HEK293 (cell line): ENCODE measurements around the gene PBXIP1.

Experiments used
- FEZF1 ChIP-seq: fragments of 450-650 bp; formaldehyde crosslinking; IDR thresholded peaks from 2 replicates; pipeline ENCODE4 v1.5.1; 2016; ENCODE audit warnings: missing biosample characterization, missing genetic modification characterization
- GLIS1 ChIP-seq: fragments of 450-650 bp; formaldehyde crosslinking; IDR thresholded peaks from 2 replicates; pipeline ENCODE4 v1.5.1; 2016; ENCODE audit warnings: missing biosample characterization, missing genetic modification characterization
- KLF9 ChIP-seq: fragments of 450-650 bp; formaldehyde crosslinking; IDR thresholded peaks from 2 replicates; pipeline ENCODE4 v1.5.1; 2016; ENCODE audit warnings: missing biosample characterization, missing genetic modification characterization, low read depth
- PRDM10 ChIP-seq: fragments of 450-650 bp; formaldehyde crosslinking; IDR thresholded peaks from 2 replicates; pipeline ENCODE4 v1.5.1; 2016; ENCODE audit warnings: missing biosample characterization, missing genetic modification characterization
- RBAK ChIP-seq: fragments of 450-650 bp; formaldehyde crosslinking; IDR thresholded peaks from 2 replicates; pipeline ENCODE4 v1.5.1; 2016; ENCODE audit warnings: missing biosample characterization, missing genetic modification characterization
- WT1 ChIP-seq: fragments of 450-650 bp; formaldehyde crosslinking; IDR thresholded peaks from 2 replicates; pipeline ENCODE4 v1.5.1; 2016; ENCODE audit warnings: missing biosample characterization, missing genetic modification characterization
- ZBTB10 ChIP-seq: fragments of 450-650 bp; formaldehyde crosslinking; IDR thresholded peaks from 2 replicates; pipeline ENCODE4 v1.5.1; 2016; ENCODE audit warnings: missing biosample characterization, missing genetic modification characterization
- ZBTB11 ChIP-seq: fragments of 450-650 bp; formaldehyde crosslinking; conservative IDR thresholded peaks from 2 replicates; pipeline ENCODE4 v1.5.1; 2016; ENCODE audit warnings: low read depth, missing biosample characterization, missing genetic modification characterization
- ZBTB20 ChIP-seq: fragments of 450-650 bp; formaldehyde crosslinking; IDR thresholded peaks from 2 replicates; pipeline ENCODE4 v1.5.1; 2016; ENCODE audit warnings: missing biosample characterization, missing genetic modification characterization
- ZBTB44 ChIP-seq: fragments of 450-650 bp; IDR thresholded peaks from 2 replicates; pipeline ENCODE4 v1.5.1; 2018; ENCODE audit warnings: missing biosample characterization, mild to moderate bottlenecking, missing genetic modification characterization
- ZBTB48 ChIP-seq: fragments of 450-650 bp; formaldehyde crosslinking; IDR thresholded peaks from 2 replicates; pipeline ENCODE4 v1.5.1; 2016; ENCODE audit warnings: missing biosample characterization, missing genetic modification characterization
- ZNF138 ChIP-seq: fragments of 450-650 bp; formaldehyde crosslinking; IDR thresholded peaks from 2 replicates; pipeline ENCODE4 v1.5.1; 2016; ENCODE audit warnings: missing biosample characterization, missing genetic modification characterization, borderline replicate concordance
- ZNF175 ChIP-seq: fragments of 450-650 bp; formaldehyde crosslinking; IDR thresholded peaks from 2 replicates; pipeline ENCODE4 v1.5.1; 2016; ENCODE audit warnings: missing biosample characterization, missing genetic modification characterization
- ZNF184 ChIP-seq: fragments of 450-650 bp; IDR thresholded peaks from 2 replicates; pipeline ENCODE4 v1.5.1; 2018; ENCODE audit warnings: missing biosample characterization, mild to moderate bottlenecking, missing genetic modification characterization
- ZNF223 ChIP-seq: fragments of 450-650 bp; formaldehyde crosslinking; IDR thresholded peaks from 2 replicates; pipeline ENCODE4 v1.5.1; 2016; ENCODE audit warnings: missing biosample characterization, missing genetic modification characterization
- ZNF23 ChIP-seq: fragments of 450-650 bp; formaldehyde crosslinking; IDR thresholded peaks from 2 replicates; pipeline ENCODE4 v1.5.1; 2016; ENCODE audit warnings: missing biosample characterization, missing genetic modification characterization, borderline replicate concordance
- ZNF324 ChIP-seq: fragments of 450-650 bp; formaldehyde crosslinking; IDR thresholded peaks from 2 replicates; pipeline ENCODE4 v1.5.1; 2016; ENCODE audit warnings: missing biosample characterization, missing genetic modification characterization
- ZNF341 ChIP-seq: fragments of 450-650 bp; formaldehyde crosslinking; IDR thresholded peaks from 2 replicates; pipeline ENCODE4; 2016; ENCODE audit warnings: low read depth, missing biosample characterization, missing genetic modification characterization
- ZNF426 ChIP-seq: fragments of 450-650 bp; formaldehyde crosslinking; IDR thresholded peaks from 2 replicates; pipeline ENCODE4 v1.5.1; 2017; ENCODE audit warnings: missing biosample characterization, missing genetic modification characterization, mild to moderate bottlenecking, inconsistent platforms, moderate library complexity
- ZNF473 ChIP-seq: fragments of 450-650 bp; formaldehyde crosslinking; IDR thresholded peaks from 2 replicates; pipeline ENCODE4 v1.5.1; 2017; ENCODE audit warnings: missing biosample characterization, missing genetic modification characterization
- ZNF501 ChIP-seq: fragments of 450-650 bp; formaldehyde crosslinking; IDR thresholded peaks from 2 replicates; pipeline ENCODE4 v1.5.1; 2016; ENCODE audit warnings: missing biosample characterization, missing genetic modification characterization
- ZNF544 ChIP-seq: fragments of 450-650 bp; formaldehyde crosslinking; IDR thresholded peaks from 2 replicates; pipeline ENCODE4 v1.5.0; 2017; ENCODE audit warnings: missing biosample characterization, missing genetic modification characterization
- ZNF549 ChIP-seq: fragments of 450-650 bp; IDR thresholded peaks from 2 replicates; pipeline ENCODE4 v1.5.1; 2018; ENCODE audit warnings: missing biosample characterization, missing genetic modification characterization, mild to moderate bottlenecking, inconsistent platforms, moderate library complexity
- ZNF560 ChIP-seq: fragments of 450-650 bp; formaldehyde crosslinking; IDR thresholded peaks from 2 replicates; pipeline ENCODE4 v1.5.1; 2017; ENCODE audit warnings: missing biosample characterization, missing genetic modification characterization, borderline replicate concordance
- ZNF596 ChIP-seq: fragments of 450-650 bp; IDR thresholded peaks from 2 replicates; pipeline ENCODE4 v1.5.0; 2018; ENCODE audit warnings: missing biosample characterization, mild to moderate bottlenecking, missing genetic modification characterization, moderate library complexity
- ZNF654 ChIP-seq: fragments of 450-650 bp; formaldehyde crosslinking; IDR thresholded peaks from 2 replicates; pipeline ENCODE4 v1.5.1; 2016; ENCODE audit warnings: low read depth, missing biosample characterization, missing genetic modification characterization
- ZNF660 ChIP-seq: fragments of 450-650 bp; IDR thresholded peaks from 2 replicates; pipeline ENCODE4 v1.5.1; 2018; ENCODE audit warnings: missing biosample characterization, mild to moderate bottlenecking, missing genetic modification characterization
- ZNF76 ChIP-seq: fragments of 450-650 bp; formaldehyde crosslinking; IDR thresholded peaks from 2 replicates; pipeline ENCODE4; 2016; ENCODE audit warnings: low read depth, missing biosample characterization, missing genetic modification characterization, borderline replicate concordance
- ZNF843 ChIP-seq: fragments of 450-650 bp; formaldehyde crosslinking; IDR thresholded peaks from 2 replicates; pipeline ENCODE4 v1.5.1; 2016; ENCODE audit warnings: missing biosample characterization, missing genetic modification characterization

The PBXIP1 gene

GRCh38 chr1:154982897-154983648, 27.2 kb upstream of the PBXIP1 start, which contains the start of gene FLAD1 (continued):
- TF ChIP-seq ZBTB44 (tag by site-specific recombination), result 0 out of 2 replicates have a peak, but pooled peaks have one; percentile 8
- peak; percentile 43; the same call in 1 of the 2 replicates for TF ChIP-seq ZNF501
- no peak for TF ChIP-seq ZNF184 (tag by site-specific recombination)
- no peak for TF ChIP-seq ZNF544 (tag by site-specific recombination)
- peak; percentile 14; the same call in 1 of the 2 replicates for TF ChIP-seq GLIS1 (tag by site-specific recombination)
- TF ChIP-seq ZNF560, result no peak
- 0 out of 2 replicates have a peak, but pooled peaks have one; percentile 27 for TF ChIP-seq ZNF843
- peak; percentile 86 for TF ChIP-seq ZNF76 (tag by site-specific recombination)
- TF ChIP-seq ZNF341 (tag by site-specific recombination), result no peak
- TF ChIP-seq ZNF175 (tag by site-specific recombination), result no peak
- TF ChIP-seq ZNF23, result no peak
- TF ChIP-seq ZBTB11 (tag by site-specific recombination), result peak; percentile 68
- TF ChIP-seq PRDM10 (tag by site-specific recombination), result 0 out of 2 replicates have a peak, but pooled peaks have one; percentile 60
- TF ChIP-seq ZNF223 (tag by site-specific recombination), result no peak
- peak; percentile 38; the same call in 1 of the 2 replicates for TF ChIP-seq ZNF324
- no peak for TF ChIP-seq WT1
- TF ChIP-seq ZNF549, result no peak
- peak; percentile 31; the same call in 1 of the 2 replicates for TF ChIP-seq ZBTB20 (tag by site-specific recombination)
- TF ChIP-seq ZNF473 (tag by site-specific recombination), result no peak
- TF ChIP-seq ZNF426 (tag by site-specific recombination), result no peak
- no peak for TF ChIP-seq FEZF1
- TF ChIP-seq KLF9 (tag by site-specific recombination), result peak; percentile 56; the same call in 1 of the 2 replicates
- TF ChIP-seq ZNF138 (tag by site-specific recombination), result no peak
- no peak for TF ChIP-seq ZNF654 (tag by site-specific recombination)
- TF ChIP-seq ZBTB48 (tag by site-specific recombination), result no peak
- no peak for TF ChIP-seq ZNF596 (tag by site-specific recombination)
- no peak; the same call in 1 of the 2 replicates for TF ChIP-seq ZNF660 (tag by site-specific recombination)
- TF ChIP-seq RBAK (tag by site-specific recombination), result no peak
- TF ChIP-seq ZBTB10, result no peak; the same call in 1 of the 2 replicates
